ENCODE results near the gene NPR2. TPM values are rescaled to one million over a fixed set of nuclear protein-coding genes. Genes with fewer than 3 reads are reported as not detected.
A peak's percentile ranks its signal among the peaks of the same experiment; 100 is the strongest.

NPR2 gene
- total RNA-seq, 4 donors from 2014 or later = 0.08 to 12.2 (median 1.8) TPM

DNA sequence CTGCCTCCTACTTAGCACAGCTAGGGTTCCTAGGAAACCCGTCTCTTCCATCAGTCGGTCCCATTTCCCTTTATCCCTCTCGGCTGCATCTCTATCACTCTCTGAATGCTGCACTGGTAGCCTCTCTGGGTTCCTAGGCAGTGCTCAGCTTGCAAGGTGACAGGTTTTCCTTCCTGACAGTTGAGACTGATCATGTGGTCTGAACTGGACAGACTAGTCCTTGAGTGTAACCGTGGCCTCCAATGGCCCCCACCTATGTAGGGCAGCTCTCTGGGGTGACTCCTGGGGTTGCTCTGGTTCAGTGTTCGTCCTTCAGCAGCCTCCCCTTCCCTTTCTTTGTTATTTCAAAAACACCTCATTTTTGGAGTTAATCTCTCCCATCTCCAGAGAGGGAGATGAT is 41.4 kb downstream of the NPR2 start:
- Histone ChIP-seq H3K27me3 (peaks cover 0 to 7% (median 0%) of the 10 kb centered on the region in 4 donors), H3K9me3 (no peaks in the 10 kb centered on the region), H3K36me3 (no peaks in the 10 kb centered on the region), H3K4me3 (no peak overlapping the region), H3K4me1 (peaks cover 17 to 63% (median 18%) of the 10 kb centered on the region in 3 donors), H3K27ac (peak overlapping the region in 2 of 4 donors; percentile 31 to 41)
- intact Hi-C loops (cut with DNase I) = no loop called here
- DNase-seq = no peak
- 75 to 76% methylated on average over 5 of the region's 5 CpGs for WGBS, 2 donors
- TF ChIP-seq, protein P1, sequence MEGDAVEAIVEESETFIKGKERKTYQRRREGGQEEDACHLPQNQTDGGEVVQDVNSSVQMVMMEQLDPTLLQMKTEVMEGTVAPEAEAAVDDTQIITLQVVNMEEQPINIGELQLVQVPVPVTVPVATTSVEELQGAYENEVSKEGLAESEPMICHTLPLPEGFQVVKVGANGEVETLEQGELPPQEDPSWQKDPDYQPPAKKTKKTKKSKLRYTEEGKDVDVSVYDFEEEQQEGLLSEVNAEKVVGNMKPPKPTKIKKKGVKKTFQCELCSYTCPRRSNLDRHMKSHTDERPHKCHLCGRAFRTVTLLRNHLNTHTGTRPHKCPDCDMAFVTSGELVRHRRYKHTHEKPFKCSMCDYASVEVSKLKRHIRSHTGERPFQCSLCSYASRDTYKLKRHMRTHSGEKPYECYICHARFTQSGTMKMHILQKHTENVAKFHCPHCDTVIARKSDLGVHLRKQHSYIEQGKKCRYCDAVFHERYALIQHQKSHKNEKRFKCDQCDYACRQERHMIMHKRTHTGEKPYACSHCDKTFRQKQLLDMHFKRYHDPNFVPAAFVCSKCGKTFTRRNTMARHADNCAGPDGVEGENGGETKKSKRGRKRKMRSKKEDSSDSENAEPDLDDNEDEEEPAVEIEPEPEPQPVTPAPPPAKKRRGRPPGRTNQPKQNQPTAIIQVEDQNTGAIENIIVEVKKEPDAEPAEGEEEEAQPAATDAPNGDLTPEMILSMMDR (IDR thresholded peaks at IDR 0.05) = no peak
- TF ChIP-seq POLR2A (IDR thresholded peaks at IDR 0.05) = no peak

DNA sequence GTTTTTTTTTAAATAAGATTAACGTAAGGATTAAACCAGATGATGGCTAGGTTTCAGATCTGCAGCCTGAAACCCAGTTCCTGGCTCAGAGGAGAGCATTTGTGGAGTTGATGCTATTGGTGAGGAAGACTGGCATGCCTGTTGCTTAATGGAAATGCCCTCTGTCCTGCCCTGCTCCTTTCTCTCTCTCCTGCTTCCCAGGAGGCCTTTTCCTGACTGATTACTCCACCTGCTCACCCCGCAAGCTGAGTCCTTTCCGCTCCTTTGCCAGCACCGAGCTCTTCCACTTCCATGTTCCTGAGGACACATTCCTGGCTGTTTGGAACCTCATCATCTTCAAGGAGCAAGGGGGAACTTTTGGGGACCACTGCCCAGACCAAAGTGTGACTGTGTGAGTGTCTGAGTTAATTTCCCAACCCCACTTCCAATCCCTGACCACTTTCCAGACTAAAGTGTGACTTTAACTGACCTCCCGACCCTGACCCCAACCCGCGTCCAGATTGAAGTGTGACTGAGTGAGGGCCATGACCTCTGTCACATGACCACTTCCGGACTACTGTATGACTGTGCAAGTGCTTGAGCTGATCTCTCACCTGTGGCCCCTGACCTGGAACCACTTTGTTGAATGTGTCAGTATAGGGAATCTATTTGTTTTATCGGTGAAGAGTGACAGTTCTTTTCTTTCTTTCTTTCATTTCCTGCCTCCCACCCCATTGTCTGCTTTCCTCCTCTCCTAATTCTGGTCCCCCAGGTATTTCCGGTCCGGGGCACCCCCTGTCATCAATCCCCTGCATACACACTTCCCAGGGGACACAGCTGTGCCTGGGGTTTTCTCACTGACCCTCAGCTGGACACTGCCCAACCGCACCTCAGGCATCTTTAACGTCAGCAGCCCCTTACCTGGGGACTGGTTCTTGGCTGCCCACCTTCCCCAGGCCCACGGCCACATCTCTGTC is 43.1 kb downstream of the NPR2 start:
- H3K9me3 ChIP-seq = no peaks in the 10 kb centered on the region
- no peak for DNase-seq
- H3K4me3 ChIP-seq = no peak overlapping the region
- WGBS, 2 donors = 73 to 85% methylated on average over 10 to 11 of the region's 14 CpGs
- TF ChIP-seq, protein P1 (IDR thresholded peaks at IDR 0.05) = no peak
- H3K4me1 ChIP-seq = peaks cover 11 to 51% (median 14%) of the 10 kb centered on the region in 3 donors
- intact Hi-C loops (cut with DNase I) = no loop called here
- H3K36me3 ChIP-seq = no peaks in the 10 kb centered on the region
- H3K27ac ChIP-seq = peak overlapping the region in 1 of 4 donors; percentile 41
- peaks cover 0 to 17% (median 0%) of the 10 kb centered on the region in 4 donors for H3K27me3 ChIP-seq

DNA sequence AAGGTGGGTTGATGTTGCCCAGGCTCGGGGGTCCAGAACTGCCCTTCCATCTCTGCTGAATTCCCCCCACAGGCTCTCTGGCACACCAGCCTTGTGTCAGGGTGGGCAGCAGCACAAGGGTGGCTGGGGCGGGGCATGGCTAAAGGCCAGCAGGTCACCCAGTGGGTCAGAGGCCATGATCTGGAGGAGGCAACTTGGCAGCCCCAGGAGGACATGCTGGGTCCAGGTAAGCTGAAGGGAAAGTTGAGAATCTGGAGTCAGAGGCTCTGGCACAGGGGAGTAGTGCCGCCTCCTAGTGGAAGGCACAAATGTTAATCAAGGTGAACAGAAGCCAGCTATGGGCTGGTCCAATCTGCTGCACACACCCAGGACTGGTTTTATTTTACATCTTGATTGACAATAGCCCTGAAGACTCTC is 43.8 kb downstream of the NPR2 start:
- intact Hi-C loops (cut with DNase I) = no loop called here
- Histone ChIP-seq H3K27me3 (peaks cover 0 to 24% (median 0%) of the 10 kb centered on the region in 4 donors), H3K9me3 (no peaks in the 10 kb centered on the region), H3K36me3 (no peaks in the 10 kb centered on the region), H3K4me1 (peaks cover 8 to 44% (median 11%) of the 10 kb centered on the region in 3 donors), H3K27ac (no peak overlapping the region), H3K4me3 (no peak overlapping the region)
- DNase-seq = no peak
- TF ChIP-seq POLR2A (IDR thresholded peaks at IDR 0.05) = no peak
- TF ChIP-seq, protein P1 (IDR thresholded peaks at IDR 0.05) = peak in 3 of 6 experiments; percentile 6 to 40 (median 9)
- 100% methylated on average over 1 of the region's 3 CpGs for WGBS, 2 donors

DNA sequence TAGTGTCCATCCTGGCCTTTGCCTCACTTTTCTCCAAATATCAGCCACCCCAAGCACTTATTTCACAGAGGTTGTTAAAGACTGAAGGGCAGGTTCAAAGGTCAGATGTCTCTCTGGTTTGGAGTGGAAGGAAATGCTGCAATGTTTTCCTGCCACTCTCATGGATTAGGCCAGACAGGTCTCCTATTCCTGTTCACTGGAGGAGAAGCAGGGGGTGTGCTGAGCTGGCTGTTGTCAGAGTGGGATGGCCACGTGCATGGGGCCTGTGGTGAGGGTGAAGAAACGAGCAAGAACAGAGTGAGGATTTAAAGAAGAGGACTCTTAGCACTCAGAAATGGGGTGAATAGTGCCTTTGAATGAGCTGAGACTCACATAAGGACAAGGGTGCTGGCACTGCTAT is 44.4 kb downstream of the NPR2 start:
- no peak overlapping the region for H3K27ac ChIP-seq
- H3K27me3 ChIP-seq = peaks cover 0 to 30% (median 0%) of the 10 kb centered on the region in 4 donors
- DNase-seq = no peak
- H3K9me3 ChIP-seq = no peaks in the 10 kb centered on the region
- intact Hi-C loops (cut with DNase I) = no loop called here
- 81 to 85% methylated on average over 2 of the region's 2 CpGs for WGBS, 2 donors
- TF ChIP-seq POLR2A (IDR thresholded peaks at IDR 0.05) = no peak
- TF ChIP-seq, protein P1 (IDR thresholded peaks at IDR 0.05) = no peak
- peaks cover 5 to 39% (median 11%) of the 10 kb centered on the region in 3 donors for H3K4me1 ChIP-seq
- no peak overlapping the region for H3K4me3 ChIP-seq
- no peaks in the 10 kb centered on the region for H3K36me3 ChIP-seq

DNA sequence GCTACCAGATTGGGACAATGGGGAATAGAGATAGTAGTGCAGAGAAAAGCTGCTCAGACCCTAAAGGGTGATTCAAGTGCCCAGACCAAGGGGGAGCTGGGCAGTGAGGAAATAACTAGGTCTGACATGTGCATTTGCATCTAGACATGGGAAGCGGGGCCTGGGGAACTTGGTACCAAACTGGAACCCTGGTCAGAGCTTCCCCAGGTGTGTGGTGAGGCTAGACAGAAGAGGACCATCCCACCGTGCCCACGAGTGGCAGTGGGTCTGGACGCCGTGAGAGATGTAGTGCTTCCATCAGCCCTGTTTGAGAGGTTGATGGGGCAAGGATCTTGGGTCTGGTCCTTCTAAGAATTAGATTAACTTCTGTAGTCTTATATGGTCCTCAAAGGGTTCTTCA is 45.2 kb downstream of the NPR2 start:
- Histone ChIP-seq H3K36me3 (no peaks in the 10 kb centered on the region), H3K4me3 (no peak overlapping the region), H3K9me3 (no peaks in the 10 kb centered on the region), H3K27ac (no peak overlapping the region), H3K27me3 (peaks cover 0 to 38% (median 0%) of the 10 kb centered on the region in 4 donors), H3K4me1 (peaks cover 5 to 31% (median 11%) of the 10 kb centered on the region in 3 donors)
- DNase-seq = no peak
- 90 to 91% methylated on average over 5 of the region's 5 CpGs for WGBS, 2 donors
- TF ChIP-seq POLR2A (IDR thresholded peaks at IDR 0.05) = no peak
- TF ChIP-seq, protein P1 (IDR thresholded peaks at IDR 0.05) = no peak
- intact Hi-C loops (cut with DNase I) = no loop called here

Measured in esophagus squamous epithelium (tissue), 5 donors.